ENCODE data around the gene UQCRC1. TPM values are rescaled to one million over a fixed set of nuclear protein-coding genes. Genes with fewer than 3 reads are reported as not detected.

The UQCRC1 gene
- total RNA-seq, 1 donor: 405 TPM

- no peak for DNase-seq (ENCODE audit: low read depth)
- peak overlapping the region; percentile 97 for H3K4me3 ChIP-seq (ENCODE audit: low read depth, low read length)
- TF ChIP-seq, protein P1, sequence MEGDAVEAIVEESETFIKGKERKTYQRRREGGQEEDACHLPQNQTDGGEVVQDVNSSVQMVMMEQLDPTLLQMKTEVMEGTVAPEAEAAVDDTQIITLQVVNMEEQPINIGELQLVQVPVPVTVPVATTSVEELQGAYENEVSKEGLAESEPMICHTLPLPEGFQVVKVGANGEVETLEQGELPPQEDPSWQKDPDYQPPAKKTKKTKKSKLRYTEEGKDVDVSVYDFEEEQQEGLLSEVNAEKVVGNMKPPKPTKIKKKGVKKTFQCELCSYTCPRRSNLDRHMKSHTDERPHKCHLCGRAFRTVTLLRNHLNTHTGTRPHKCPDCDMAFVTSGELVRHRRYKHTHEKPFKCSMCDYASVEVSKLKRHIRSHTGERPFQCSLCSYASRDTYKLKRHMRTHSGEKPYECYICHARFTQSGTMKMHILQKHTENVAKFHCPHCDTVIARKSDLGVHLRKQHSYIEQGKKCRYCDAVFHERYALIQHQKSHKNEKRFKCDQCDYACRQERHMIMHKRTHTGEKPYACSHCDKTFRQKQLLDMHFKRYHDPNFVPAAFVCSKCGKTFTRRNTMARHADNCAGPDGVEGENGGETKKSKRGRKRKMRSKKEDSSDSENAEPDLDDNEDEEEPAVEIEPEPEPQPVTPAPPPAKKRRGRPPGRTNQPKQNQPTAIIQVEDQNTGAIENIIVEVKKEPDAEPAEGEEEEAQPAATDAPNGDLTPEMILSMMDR (IDR thresholded peaks at IDR 0.05; ENCODE audit: insufficient read depth, low read depth, low read length): no peak
Measured at GRCh38 chr3:48633743-48634142, 24.3 kb upstream of the UQCRC1 start.

GRCh38 chr3:48633256-48633655, 23.8 kb upstream of the UQCRC1 start:
- DNase-seq (ENCODE audit: low read depth): no peak
- no peak overlapping the region for H3K4me3 ChIP-seq (ENCODE audit: low read depth, low read length)
- TF ChIP-seq, protein P1 (IDR thresholded peaks at IDR 0.05; ENCODE audit: insufficient read depth, low read depth, low read length): no peak

DNA sequence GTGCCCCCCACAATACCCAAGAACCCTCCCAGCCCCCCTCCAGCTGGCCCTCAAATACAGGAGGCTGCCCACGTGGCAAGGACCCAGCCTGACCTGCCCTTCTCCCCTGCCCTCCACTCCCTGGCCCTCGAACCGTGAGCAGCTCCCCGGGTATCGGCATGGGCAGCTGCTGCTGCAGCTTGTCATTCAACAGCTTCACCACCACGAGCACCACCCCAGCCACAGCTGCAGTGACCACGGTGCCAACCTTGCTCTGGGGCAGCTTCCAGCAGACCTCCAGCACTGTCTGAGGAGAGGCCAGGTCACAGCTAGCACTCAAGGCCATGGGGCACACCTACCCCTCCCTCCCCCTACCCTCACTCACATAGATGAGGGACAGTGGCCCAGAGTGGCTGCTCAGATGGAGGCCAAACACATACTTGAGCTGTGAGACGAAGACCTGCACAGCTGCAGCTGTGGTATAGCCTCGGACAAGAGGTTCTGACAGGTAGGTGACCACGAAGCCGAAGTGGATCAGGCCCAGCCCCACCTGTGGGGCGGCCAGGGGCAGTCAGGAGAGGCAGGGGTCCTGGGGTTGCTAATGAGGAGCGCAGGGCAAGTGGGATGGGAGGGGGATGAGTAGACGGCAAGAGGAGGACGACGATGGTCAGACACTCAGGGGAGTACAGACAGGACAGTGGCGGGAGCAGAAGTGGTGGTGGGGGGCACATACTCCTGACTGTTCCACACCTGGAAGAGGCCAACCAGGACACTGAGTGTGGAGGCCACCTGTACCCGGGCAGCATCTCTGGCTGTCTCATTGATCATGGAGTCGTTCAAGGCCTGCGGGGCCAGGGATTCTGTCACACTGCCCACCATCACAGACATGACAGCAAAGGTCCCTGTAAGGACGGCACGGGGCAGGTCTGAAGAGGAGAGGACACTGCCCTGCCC, 22.3 kb upstream of the UQCRC1 start:
- no peak for DNase-seq (ENCODE audit: low read depth)
- no peak overlapping the region for H3K4me3 ChIP-seq (ENCODE audit: low read depth, low read length)
- TF ChIP-seq, protein P1 (IDR thresholded peaks at IDR 0.05; ENCODE audit: insufficient read depth, low read depth, low read length): no peak

DNA sequence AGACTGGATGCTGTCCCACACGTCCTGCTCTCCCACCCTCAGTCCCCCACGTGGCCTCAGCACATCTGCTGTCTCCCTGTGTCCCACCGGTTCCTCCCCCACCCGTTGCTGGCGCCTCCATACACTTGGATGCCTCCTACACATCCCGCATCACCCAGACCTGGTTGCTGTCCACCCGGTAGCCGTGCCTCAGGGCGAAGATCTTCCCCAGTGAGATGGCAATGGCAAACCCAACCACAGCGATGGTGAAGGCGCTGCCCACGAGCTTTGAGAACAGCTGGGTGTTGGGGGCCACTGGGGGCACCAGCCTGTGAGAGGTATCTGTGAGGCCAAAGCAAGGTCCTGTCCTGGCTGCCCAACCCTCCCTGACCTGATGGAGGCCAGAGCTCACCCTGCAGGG, 21.4 kb upstream of the UQCRC1 start:
- DNase-seq (ENCODE audit: low read depth): no peak
- TF ChIP-seq, protein P1 (IDR thresholded peaks at IDR 0.05; ENCODE audit: insufficient read depth, low read depth, low read length): no peak

DNA sequence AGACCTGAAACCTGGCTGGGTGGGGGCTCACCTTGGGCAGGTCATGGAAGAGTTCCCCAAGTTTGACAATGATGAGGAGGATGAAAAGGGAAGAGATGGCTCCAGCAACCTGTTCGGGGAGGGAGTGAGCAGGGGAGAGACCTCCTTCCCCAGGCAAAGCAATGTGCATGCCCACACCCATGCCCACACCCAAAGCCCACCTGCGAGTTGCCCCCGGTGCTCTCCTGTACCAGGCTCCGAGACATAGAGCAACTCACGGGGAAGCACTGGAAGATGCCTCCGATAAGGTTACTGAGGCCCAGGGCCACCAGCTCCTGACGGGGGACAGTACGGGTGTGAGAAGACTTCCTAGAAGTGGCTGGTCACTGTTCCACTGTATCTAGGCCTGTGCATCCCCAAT, 21.0 kb upstream of the UQCRC1 start:
- no peak for DNase-seq (ENCODE audit: low read depth)
- no peak overlapping the region for H3K4me3 ChIP-seq (ENCODE audit: low read depth, low read length)
- TF ChIP-seq, protein P1 (IDR thresholded peaks at IDR 0.05; ENCODE audit: insufficient read depth, low read depth, low read length): no peak

More for the DNA sequence above, 21.4 kb upstream of the UQCRC1 start:
- H3K4me3 ChIP-seq (ENCODE audit: low read depth, low read length): no peak overlapping the region

DNA sequence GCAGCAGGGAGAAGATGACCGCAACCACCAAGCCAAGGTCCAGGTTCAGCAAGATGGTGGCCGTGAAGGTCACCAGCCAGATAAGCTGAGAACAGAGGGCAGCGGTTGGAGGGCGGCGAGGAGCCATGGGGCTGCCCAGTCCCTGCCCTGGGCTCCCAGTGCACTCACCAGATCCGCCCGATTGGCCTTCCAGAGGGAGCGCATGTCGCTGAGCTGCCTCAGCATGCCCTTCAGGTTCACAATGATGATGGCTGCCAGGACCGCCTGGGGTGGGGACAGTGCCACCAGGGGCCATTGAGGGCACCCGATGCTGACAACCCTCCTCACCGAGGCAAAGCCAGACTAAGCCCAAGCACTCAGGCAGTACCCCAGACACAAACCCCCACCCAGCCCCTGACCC, 20.4 kb upstream of the UQCRC1 start:
- H3K4me3 ChIP-seq (ENCODE audit: low read depth, low read length): no peak overlapping the region
- TF ChIP-seq, protein P1 (IDR thresholded peaks at IDR 0.05; ENCODE audit: insufficient read depth, low read depth, low read length): no peak
- DNase-seq (ENCODE audit: low read depth): no peak
